Heart left ventricle (tissue), 16 donors: ENCODE results near the gene MFSD2A. TPM values are rescaled to one million over a fixed set of nuclear protein-coding genes. Genes with fewer than 3 reads are reported as not detected.

Experiments used
- ATAC-seq, 4 donors: fragments of 200-7000 bp; cut with Tn5 transposase; one replicate each; pipeline ENCODE4 v1.9.1; 2020 to 2022; ENCODE audit warnings: moderate library complexity in 4 of 4, mild to moderate bottlenecking in 3 of 4, moderate number of reproducible peaks in 1 of 4
- DNase-seq, 5 donors: peaks; one replicate each; pipeline ENCODE4 v3.0.0-alpha.2; 2020
- H3K27ac ChIP-seq, 12 donors: fragments of 200-600 bp; sonication (generic) in 4 of 12; one replicate each; pipeline versions ENCODE4 v1.5.0 to v1.8.0; 2016 to 2022; ENCODE audit warnings: mild to moderate bottlenecking in 2 of 12
- H3K27me3 ChIP-seq, 9 donors: fragments of 200-600 bp; sonication (generic) in 2 of 9; one replicate each; pipeline versions ENCODE4 v1.5.1 to v1.8.0; 2016 to 2022; ENCODE audit warnings: mild to moderate bottlenecking in 3 of 9
- H3K36me3 ChIP-seq, 9 donors: fragments of 200-600 bp; sonication (generic) in 2 of 9; one replicate each; pipeline versions ENCODE4 v1.5.0 to v1.8.0; 2018 to 2022; ENCODE audit warnings: mild to moderate bottlenecking in 2 of 9
- H3K4me1 ChIP-seq, 12 donors: fragments of 200-600 bp; sonication (generic) in 4 of 12; one replicate each; pipeline versions ENCODE4 v1.5.0 to v1.8.0; 2016 to 2022; ENCODE audit warnings: mild to moderate bottlenecking in 3 of 12
- H3K4me3 ChIP-seq, 12 donors: fragments of 200-600 bp; sonication (generic) in 4 of 12; one replicate each; pipeline versions ENCODE4 v1.5.0 to v1.8.0; 2017 to 2022; ENCODE audit warnings: mild to moderate bottlenecking in 9 of 12, moderate library complexity in 4 of 12
- H3K9me3 ChIP-seq, 12 donors: fragments of 200-600 bp; sonication (generic) in 4 of 12; one replicate each; pipeline versions ENCODE4 v1.5.0 to v1.8.0; 2016 to 2022; ENCODE audit warnings: mild to moderate bottlenecking in 1 of 12
- POLR2A ChIP-seq, 2 donors: fragments of 450-650 bp; IDR thresholded peaks; one replicate each; pipeline ENCODE4 v1.6.1; 2017; ENCODE audit warnings: antibody characterized with exemption in 2 of 2, mild to moderate bottlenecking in 2 of 2, moderate library complexity in 2 of 2
- WGBS, 4 donors: extraction: QIAGEN DNeasy Blood & Tissue Kit in 2 of 4; methylation state at CpG; one replicate each; pipeline versions ENCODE4 v1.1.5 to v1.1.7; 2013 to 2018; 5-methylcytosine and 5-hydroxymethylcytosine counted together
- intact Hi-C, 10 donors: fragments of 100-400 bp; cut with DNase I; formaldehyde crosslinking; loops; one replicate each; pipeline versions ENCODE4 v1.11.1 to v1.14.2; 2022
- long read RNA-seq, 3 donors: library from polyadenylated mRNA; unstranded; transcript quantifications; one replicate each; pipeline ENCODE4 v2.0.0, GENCODE V29; 2020 to 2021
- polyA plus RNA-seq, 2 donors: library from polyadenylated mRNA; stranded (reverse); fragments of 200-250 nt; gene quantifications; one replicate each; pipeline ENCODE4 v1.2.3, GENCODE V29; 2013
- total RNA-seq, 9 donors: library from RNA; depleted of rRNA in 2 of 9; stranded (reverse); fragments of >200 nt in 2 of 9; fragmentation: NEBNext Ultra II Directional in 3 of 9; extraction: Animal tissue kit (Norgen Biotek cat#: 25700) in 3 of 9; gene quantifications; one replicate each; pipeline versions ENCODE4 v1.1.0 to v1.2.4, GENCODE V29; 2016 to 2023
- TF ChIP-seq, protein P1 (sequence below), 12 donors: fragments of 200-600 bp; sonication (generic) in 4 of 12; IDR thresholded peaks; one replicate each; pipeline versions ENCODE4 v1.5.0 to v1.8.0; 2018 to 2022; ENCODE audit warnings: antibody characterized with exemption in 12 of 12, mild to moderate bottlenecking in 5 of 12
- donor health status: ischemic (EF 13 %, LVEDD 7.1; RV severe dilation, severe dysfunction).
- donor health status: healthy with polysubstance abuse.
- donor health status: DM: no; HTN: yes; CAD: no.
- donor health status: DM: no; HTN: no; CAD: no.
- donor health status: ischemic (EF 25% LVEDD 6.9; RV normal size, moderate dysfunction).
- donor health status: ischemic (EF 25% LVEDD 5.7; RV mildly dilated, moderate dysfunction).
- donor health status: healthy.
- donor health status: DM: yes; HTN: yes; CAD: no.
- donor health status: ischemic (EF 35%, LVEDD 5.7; RV mildly dilated, moderate dysfunction).
- donor health status: nonischemic (EF 11% LVEDD 7.7; RV severe dilation, severe dysfunction).
- donor health status: DM: yes; HTN: yes; CAD: no.
- donor health status: PGD.
- donor health status: ischemic (EF 29% LVEDD 5.4; RV normal size, mild dysfunction).
- donor health status: nonischemic (EF 23%, LVEDD 6.1; RV moderate dilation, normal function).

MFSD2A gene
- 1 to 10 TPM in 4 of 9 donors, under 1 TPM in 5; 0.23 to 4.2 (median 0.96) TPM for total RNA-seq
- polyA plus RNA-seq = 10 to 100 TPM in 1 of 2 donors, under 1 TPM in 1; 0.11 to 12.7 TPM
- long read RNA-seq, donor 1 = 0 reads
- long read RNA-seq, donor 2, partial matches to known transcripts = 0 of 5 reads
- long read RNA-seq, donor 2, other reads (novel, unspliced or antisense) = 1 of 5 reads
- long read RNA-seq, donor 3, transcript MFSD2A-202 (14 exons, 2,154 nt) = major isoform, 6 of 14 reads
- long read RNA-seq, donor 3, partial matches to known transcripts = 7 of 14 reads
- long read RNA-seq, donor 3, other reads (novel, unspliced or antisense) = 1 of 14 reads

DNA sequence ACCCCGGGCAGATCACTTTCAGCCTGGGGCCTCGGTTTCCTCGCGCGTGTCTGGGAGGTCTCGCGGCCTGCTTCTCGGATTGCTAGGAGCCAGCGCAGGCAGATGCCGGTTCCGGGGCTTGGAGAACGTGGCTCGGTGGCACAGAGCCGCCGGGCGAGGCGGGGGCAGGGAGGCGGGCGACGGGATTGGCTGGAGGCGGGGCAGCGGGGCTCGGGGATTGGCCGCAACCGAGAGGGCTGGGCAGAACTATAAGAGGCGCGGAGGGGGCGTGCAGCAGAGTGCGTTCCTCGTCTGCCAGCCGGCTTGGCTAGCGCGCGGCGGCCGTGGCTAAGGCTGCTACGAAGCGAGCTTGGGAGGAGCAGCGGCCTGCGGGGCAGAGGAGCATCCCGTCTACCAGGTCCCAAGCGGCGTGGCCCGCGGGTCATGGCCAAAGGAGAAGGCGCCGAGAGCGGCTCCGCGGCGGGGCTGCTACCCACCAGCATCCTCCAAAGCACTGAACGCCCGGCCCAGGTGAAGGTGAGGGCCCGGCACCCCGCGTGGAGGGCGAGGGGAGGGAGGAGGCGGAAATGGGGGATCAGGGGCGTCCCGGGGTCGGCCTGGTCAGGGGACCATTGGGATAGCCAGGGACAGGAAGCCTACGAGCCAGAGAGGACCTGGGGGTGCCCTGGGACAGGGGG is at the start of gene MFSD2A:
MFSD2A (plus strand) TSS at position 276 of the 677 bp plus-strand sequence; CDS start at position 424, 148 bp downstream.
- H3K27me3 ChIP-seq = peaks cover 0 to 10% (median 0%) of the 10 kb centered on the region in 9 donors
- peak in 1 of 2 donors; percentile 29 for TF ChIP-seq POLR2A (IDR thresholded peaks at IDR 0.05)
- TF ChIP-seq, protein P1, sequence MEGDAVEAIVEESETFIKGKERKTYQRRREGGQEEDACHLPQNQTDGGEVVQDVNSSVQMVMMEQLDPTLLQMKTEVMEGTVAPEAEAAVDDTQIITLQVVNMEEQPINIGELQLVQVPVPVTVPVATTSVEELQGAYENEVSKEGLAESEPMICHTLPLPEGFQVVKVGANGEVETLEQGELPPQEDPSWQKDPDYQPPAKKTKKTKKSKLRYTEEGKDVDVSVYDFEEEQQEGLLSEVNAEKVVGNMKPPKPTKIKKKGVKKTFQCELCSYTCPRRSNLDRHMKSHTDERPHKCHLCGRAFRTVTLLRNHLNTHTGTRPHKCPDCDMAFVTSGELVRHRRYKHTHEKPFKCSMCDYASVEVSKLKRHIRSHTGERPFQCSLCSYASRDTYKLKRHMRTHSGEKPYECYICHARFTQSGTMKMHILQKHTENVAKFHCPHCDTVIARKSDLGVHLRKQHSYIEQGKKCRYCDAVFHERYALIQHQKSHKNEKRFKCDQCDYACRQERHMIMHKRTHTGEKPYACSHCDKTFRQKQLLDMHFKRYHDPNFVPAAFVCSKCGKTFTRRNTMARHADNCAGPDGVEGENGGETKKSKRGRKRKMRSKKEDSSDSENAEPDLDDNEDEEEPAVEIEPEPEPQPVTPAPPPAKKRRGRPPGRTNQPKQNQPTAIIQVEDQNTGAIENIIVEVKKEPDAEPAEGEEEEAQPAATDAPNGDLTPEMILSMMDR (IDR thresholded peaks at IDR 0.05) = no peak
- H3K4me3 ChIP-seq = peak within 1 kb of the TSS; percentile 24 to 68 (median 52)
- no peaks in the 10 kb centered on the region for H3K36me3 ChIP-seq
- peak; percentile 91 to 98 (median 98) for ATAC-seq
- 1 to 3% (median 1%) methylated on average over 19 to 62 of the region's 62 CpGs for whole genome bisulfite sequencing, 4 donors
- intact Hi-C loops = no loop called here
- DNase-seq = peak; percentile 92 to 95 (median 94)
- H3K9me3 ChIP-seq = no peaks in the 10 kb centered on the region
- H3K4me1 ChIP-seq = peaks cover 7 to 43% (median 24%) of the 10 kb centered on the region in 12 donors
- H3K27ac ChIP-seq = peak within 1 kb of the TSS in 5 of 12 donors; percentile 14 to 74 (median 34)

DNA sequence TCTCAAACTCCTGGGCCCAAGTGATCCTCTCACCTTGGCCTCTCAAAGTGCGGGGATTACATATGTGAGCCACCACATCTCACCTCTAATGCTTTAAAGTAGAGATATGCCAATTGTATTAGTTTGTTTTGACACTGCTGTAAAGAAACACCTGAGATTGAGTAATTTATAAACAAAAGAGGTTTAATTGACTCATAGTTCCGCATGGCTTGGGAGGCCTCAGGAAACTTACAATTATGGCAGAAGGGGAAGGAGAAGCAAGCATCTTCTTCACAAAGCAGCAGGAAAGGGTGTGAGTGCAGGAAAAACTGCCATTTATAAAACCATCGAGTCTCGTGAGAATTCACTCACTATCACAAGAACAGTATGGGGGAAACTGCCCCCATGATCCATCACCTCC is 49.8 kb upstream of the MFSD2A start:
- Histone ChIP-seq H3K9me3 (peaks cover 0 to 10% (median 3%) of the 10 kb centered on the region in 12 donors), H3K27me3 (peaks cover 0 to 53% (median 13%) of the 10 kb centered on the region in 9 donors), H3K27ac (no peak overlapping the region), H3K4me3 (no peak overlapping the region), H3K36me3 (no peaks in the 10 kb centered on the region), H3K4me1 (peaks cover 0 to 34% (median 9%) of the 10 kb centered on the region in 12 donors)
- 76 to 80% (median 77%) methylated on average over 4 of the region's 4 CpGs for WGBS, 4 donors
- TF ChIP-seq, protein P1 (IDR thresholded peaks at IDR 0.05) = no peak
- TF ChIP-seq POLR2A (IDR thresholded peaks at IDR 0.05) = no peak
- intact Hi-C loops = no loop called here
- no peak for DNase-seq
- ATAC-seq = no peak

DNA sequence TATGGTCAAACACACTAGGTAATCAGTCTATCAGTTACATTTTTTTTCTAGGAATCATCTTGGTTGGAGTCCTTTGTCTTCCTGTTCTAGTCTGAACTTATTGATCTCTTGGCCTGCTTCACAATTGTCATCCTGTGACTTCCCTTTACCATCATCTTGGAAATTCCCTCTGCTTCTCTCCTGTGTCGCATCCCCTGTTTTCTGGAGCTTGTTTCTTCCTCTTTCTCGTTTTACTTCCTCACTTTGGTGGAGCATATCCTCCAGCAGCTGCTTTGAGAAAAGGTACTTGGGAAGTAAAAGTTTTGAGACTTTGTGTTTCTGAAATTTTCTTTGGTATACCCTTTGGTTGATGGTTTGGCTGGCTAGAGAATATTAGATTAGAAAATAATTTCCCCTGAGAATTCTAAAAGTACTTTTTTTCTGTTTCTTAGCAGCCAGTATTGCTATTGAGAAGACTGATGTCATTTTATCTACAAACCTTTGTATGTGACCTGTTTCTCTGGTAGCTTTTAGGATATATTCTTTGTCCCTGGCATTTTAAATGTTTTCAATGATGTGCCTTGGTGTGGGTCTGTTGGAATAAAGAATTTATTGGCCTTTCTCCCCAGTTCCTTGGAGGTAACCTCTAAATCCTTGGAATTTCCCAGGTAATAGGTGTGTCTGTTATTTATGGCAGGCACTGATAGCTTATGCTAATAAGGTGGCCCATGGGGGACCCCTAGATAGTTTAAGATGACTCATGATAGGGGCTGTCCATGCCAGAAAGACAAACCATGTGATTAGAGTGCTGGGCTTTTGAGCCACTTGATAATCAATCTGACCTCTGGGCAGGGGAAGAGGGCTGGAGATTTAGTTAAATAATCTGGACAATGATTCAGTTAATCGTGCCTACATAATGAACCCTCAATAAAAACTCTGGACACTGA is 47.2 kb upstream of the MFSD2A start:
- no peak for ATAC-seq
- Histone ChIP-seq H3K27me3 (peaks cover 0 to 37% (median 0%) of the 10 kb centered on the region in 9 donors), H3K27ac (peak overlapping the region in 1 of 12 donors; percentile 33), H3K36me3 (no peaks in the 10 kb centered on the region), H3K4me3 (no peak overlapping the region), H3K4me1 (peaks cover 0 to 15% (median 0%) of the 10 kb centered on the region in 12 donors), H3K9me3 (peaks cover 0 to 10% (median 3%) of the 10 kb centered on the region in 12 donors)
- 38 to 72% (median 68%) methylated on average over 3 of the region's 3 CpGs for WGBS, 4 donors
- TF ChIP-seq POLR2A (IDR thresholded peaks at IDR 0.05) = no peak
- TF ChIP-seq, protein P1 (IDR thresholded peaks at IDR 0.05) = no peak
- DNase-seq = no peak
- intact Hi-C loops = no loop called here
